GM13977 (cell line): ENCODE results near the gene MYBL2.

Experiments used
- DNase-seq: peaks from one replicate; pipeline ENCODE4 v3.0.0; 2012; ENCODE audit warnings: low spot score
- in situ Hi-C: fragments of 300-500 bp; cut with MboI; formaldehyde crosslinking; loops from one replicate; pipeline ENCODE4 v1.12.0; 2022; ENCODE audit warnings: low sequenced_read_pairs, low pct_unique_long_range_greater_than_20kb, mixed read lengths, inconsistent platforms; ENCODE audit not compliant: unreplicated experiment
- TF ChIP-seq, protein P1 (sequence below): IDR thresholded peaks from 2 replicates; pipeline ENCODE4 v1.5.1; 2012; ENCODE audit warnings: mild to moderate bottlenecking, control low read depth; ENCODE audit not compliant: insufficient read depth; ENCODE audit errors: extremely low read depth, missing control alignments

The MYBL2 gene

DNA sequence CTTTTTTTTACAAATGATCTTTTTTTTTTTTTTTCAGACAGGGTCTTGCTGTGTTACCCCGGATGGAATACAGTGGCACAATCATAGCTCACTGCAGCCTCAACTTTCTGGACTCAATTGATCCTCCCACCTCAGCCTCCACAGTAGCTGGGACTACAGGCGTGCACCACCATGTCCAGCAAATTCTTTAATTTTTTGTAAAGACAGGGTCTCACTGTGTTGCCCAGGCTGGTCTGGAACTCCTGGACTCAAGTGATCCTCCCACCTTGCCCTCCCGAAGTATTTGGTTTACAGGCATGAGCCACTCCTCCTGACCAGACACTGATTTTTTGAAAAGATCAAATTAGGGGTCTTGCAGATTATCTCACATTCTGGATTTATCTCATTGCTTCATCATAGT lies 11.0 kb upstream of the MYBL2 start:
- DNase-seq = no peak
- TF ChIP-seq, protein P1, sequence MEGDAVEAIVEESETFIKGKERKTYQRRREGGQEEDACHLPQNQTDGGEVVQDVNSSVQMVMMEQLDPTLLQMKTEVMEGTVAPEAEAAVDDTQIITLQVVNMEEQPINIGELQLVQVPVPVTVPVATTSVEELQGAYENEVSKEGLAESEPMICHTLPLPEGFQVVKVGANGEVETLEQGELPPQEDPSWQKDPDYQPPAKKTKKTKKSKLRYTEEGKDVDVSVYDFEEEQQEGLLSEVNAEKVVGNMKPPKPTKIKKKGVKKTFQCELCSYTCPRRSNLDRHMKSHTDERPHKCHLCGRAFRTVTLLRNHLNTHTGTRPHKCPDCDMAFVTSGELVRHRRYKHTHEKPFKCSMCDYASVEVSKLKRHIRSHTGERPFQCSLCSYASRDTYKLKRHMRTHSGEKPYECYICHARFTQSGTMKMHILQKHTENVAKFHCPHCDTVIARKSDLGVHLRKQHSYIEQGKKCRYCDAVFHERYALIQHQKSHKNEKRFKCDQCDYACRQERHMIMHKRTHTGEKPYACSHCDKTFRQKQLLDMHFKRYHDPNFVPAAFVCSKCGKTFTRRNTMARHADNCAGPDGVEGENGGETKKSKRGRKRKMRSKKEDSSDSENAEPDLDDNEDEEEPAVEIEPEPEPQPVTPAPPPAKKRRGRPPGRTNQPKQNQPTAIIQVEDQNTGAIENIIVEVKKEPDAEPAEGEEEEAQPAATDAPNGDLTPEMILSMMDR = no peak
- in situ Hi-C loops = no loop called here

- TF ChIP-seq, protein P1 = no peak
- in situ Hi-C loops = no loop called here
- no peak for DNase-seq
Observed at GRCh38 chr20:43658069-43658722, 8.7 kb upstream of the MYBL2 start.

DNA sequence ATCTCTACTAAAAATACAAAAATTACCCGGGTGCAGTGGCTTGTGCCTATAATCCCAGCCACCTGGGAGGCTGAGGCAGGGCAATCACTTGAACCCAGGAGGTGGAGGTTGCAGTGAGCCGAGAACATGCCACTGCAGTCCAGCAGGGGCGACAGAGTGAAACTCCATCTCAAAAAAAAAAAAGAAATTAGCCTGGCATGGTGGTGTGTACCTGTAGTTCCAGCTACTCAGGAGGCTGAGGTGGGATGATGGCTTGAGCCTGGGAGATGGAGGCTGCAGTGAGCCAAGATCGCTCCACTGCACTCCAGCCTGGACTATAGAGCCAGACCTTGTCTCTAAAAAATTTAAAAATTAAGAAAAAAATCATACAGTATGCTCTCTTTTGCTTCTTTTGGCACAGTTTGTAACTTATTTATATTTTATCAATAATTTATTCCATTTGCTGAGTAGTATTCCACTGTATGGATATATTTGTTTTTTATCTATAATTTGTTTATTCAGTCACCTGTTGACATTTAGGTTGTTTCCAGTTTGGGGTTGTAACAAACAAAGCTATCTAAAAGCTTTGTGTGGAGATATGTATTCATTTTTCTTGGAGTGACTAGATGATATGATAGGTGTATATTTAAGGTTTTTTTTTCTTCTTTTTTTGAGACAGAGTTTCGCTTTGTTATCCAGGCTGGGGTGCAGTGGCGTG lies 8.0 kb upstream of the MYBL2 start:
- in situ Hi-C loops = no loop called here
- no peak for DNase-seq
- TF ChIP-seq, protein P1 = no peak

- TF ChIP-seq, protein P1 = no peak
- no peak for DNase-seq
- in situ Hi-C loops = no loop called here
Observed at GRCh38 chr20:43662943-43663655, 3.8 kb upstream of the MYBL2 start.

DNA sequence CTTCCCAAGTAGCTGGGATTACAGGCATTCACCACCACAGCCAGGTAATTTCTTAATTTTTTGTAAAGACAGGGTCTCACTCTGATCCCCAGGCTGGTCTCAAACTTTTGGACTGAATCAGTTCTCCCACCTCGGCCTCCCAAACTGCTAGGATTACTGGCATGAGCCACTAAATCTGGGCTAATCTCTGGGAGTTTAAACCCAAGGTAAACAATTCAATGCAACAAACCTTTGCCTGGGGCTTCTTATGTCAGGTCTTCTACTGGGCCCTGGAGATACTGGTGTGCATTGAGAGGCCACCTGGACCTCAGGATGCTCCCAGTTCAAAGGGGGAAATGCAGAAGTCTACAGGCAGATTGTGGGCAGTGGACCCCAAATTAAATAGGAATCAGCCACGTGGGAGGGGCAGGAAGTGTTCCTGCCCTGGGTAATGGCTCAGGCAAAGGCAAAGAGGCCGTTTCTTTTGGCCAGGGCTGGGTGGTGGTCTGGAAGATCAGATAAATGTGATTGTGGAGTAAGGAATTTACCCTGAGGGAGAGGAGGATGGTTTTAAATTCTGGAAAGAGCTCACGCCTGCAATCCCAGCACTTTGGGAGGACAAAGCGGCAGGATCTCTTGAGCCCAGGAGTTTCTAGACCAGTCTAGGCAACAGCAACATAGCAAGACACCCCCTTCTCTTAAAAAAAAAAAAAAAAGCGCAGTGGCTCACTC lies 1.3 kb upstream of the MYBL2 start:
- in situ Hi-C loops = no loop called here
- DNase-seq = no peak
- TF ChIP-seq, protein P1 = no peak
